ENCODE measurements around the gene ABCC8.
A peak's percentile ranks its signal among the peaks of the same experiment; 100 is the strongest.

DNA sequence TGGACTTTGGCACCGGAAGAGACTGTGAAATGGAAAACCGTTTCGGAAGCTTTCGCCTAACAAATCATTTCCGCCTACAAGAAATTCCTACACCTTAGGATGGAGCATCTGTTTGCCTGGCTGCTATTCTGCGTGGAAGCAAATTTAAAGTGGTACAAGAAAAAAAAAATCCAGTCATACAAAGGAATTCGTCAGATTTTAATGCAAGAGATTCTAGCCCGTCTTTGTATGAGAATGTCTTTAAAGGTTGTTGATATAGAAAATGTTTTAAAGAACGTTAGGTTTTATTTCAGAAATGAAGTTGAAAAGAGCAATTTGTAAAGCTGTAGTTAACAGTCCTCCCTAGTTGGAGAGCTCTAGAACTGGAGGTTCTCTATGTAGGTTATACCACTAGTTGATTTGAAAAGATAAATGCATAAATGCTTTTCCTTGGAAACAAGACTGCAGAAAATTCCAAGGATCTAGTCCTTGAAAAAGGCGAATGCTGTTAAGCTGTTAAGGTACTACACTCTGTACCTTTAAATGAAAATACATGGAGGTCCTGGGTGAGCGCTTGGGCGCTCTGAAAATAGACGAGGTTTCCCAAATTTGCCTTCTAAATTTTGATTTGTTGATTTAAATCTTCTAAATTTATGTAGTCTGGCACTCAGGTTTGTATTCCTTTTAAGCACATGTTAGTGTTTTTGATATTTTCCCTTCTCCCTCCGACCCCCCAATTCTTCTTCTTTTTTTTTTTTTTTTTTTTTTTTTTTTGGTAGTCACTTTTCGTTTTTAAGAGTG lies 122.6 kb downstream of the ABCC8 start:
- TF ChIP-seq, protein P1, sequence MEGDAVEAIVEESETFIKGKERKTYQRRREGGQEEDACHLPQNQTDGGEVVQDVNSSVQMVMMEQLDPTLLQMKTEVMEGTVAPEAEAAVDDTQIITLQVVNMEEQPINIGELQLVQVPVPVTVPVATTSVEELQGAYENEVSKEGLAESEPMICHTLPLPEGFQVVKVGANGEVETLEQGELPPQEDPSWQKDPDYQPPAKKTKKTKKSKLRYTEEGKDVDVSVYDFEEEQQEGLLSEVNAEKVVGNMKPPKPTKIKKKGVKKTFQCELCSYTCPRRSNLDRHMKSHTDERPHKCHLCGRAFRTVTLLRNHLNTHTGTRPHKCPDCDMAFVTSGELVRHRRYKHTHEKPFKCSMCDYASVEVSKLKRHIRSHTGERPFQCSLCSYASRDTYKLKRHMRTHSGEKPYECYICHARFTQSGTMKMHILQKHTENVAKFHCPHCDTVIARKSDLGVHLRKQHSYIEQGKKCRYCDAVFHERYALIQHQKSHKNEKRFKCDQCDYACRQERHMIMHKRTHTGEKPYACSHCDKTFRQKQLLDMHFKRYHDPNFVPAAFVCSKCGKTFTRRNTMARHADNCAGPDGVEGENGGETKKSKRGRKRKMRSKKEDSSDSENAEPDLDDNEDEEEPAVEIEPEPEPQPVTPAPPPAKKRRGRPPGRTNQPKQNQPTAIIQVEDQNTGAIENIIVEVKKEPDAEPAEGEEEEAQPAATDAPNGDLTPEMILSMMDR (IDR thresholded peaks at IDR 0.05; ENCODE audit: extremely low read depth in 1 of 2, insufficient read depth in 1 of 2, low read depth in 1 of 2, low read length in 2 of 2): no peak
- TF ChIP-seq EZH2 (IDR thresholded peaks at IDR 0.05; ENCODE audit: borderline replicate concordance, low read depth, low read length, severe bottlenecking) (no peak), POLR2AphosphoS5 (IDR thresholded peaks at IDR 0.05; ENCODE audit: insufficient read depth, low read depth, low read length) (no peak), POLR2A (IDR thresholded peaks at IDR 0.05; ENCODE audit: low read depth, low read length) (no peak), JUN (IDR thresholded peaks at IDR 0.05; ENCODE audit: borderline replicate concordance, insufficient read depth, insufficient read length, low read depth) (no peak), GATA2 (IDR thresholded peaks at IDR 0.05; ENCODE audit: insufficient read depth, insufficient read length, low read depth, low read length) (no peak), FOS (IDR thresholded peaks at IDR 0.05; ENCODE audit: borderline replicate concordance, insufficient read depth, low read length) (peak; percentile 8)
- TF ChIP-seq, protein P2, sequence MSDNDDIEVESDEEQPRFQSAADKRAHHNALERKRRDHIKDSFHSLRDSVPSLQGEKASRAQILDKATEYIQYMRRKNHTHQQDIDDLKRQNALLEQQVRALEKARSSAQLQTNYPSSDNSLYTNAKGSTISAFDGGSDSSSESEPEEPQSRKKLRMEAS (IDR thresholded peaks at IDR 0.05; ENCODE audit: insufficient read depth, insufficient read length): no peak

Measured in endothelial cell of umbilical vein (primary cell).